Endodermal cell (in vitro differentiated cells): Measurements from ENCODE around the gene JAKMIP1. TPM values are rescaled to one million over a fixed set of nuclear protein-coding genes. Genes with fewer than 3 reads are reported as not detected.
A peak's percentile ranks its signal among the peaks of the same experiment; 100 is the strongest.

Source experiments
- DNase-seq: peaks from one replicate; pipeline ENCODE4 v3.0.0-alpha.2; 2017
- H3K27ac ChIP-seq: 2 replicates; pipeline ENCODE4 v1.5.1; 2013; ENCODE audit warnings: mild to moderate bottlenecking, low read depth, low read length, moderate library complexity
- H3K27me3 ChIP-seq: 2 replicates; pipeline ENCODE4 v1.6.1; 2013; ENCODE audit warnings: mild to moderate bottlenecking, low read length, moderate library complexity; ENCODE audit not compliant: insufficient read depth, control insufficient read depth, poor library complexity, severe bottlenecking
- H3K36me3 ChIP-seq: 2 replicates; pipeline ENCODE4 v1.7.0; 2013; ENCODE audit warnings: mild to moderate bottlenecking, low read length, moderate library complexity; ENCODE audit not compliant: control insufficient read depth, insufficient read depth
- H3K4me1 ChIP-seq: one replicate; pipeline ENCODE4 v1.7.0; 2013; ENCODE audit warnings: low read length; ENCODE audit not compliant: control insufficient read depth, insufficient read depth
- H3K4me3 ChIP-seq: 2 replicates; pipeline ENCODE4 v1.5.1; 2013; ENCODE audit warnings: mild to moderate bottlenecking, low read length, moderate library complexity
- H3K9ac ChIP-seq: 2 replicates; pipeline ENCODE4 v1.6.1; 2013; ENCODE audit warnings: mild to moderate bottlenecking, low read length, moderate library complexity; ENCODE audit not compliant: poor library complexity, severe bottlenecking; ENCODE audit errors: extremely low read depth
- H3K9me3 ChIP-seq: 2 replicates; pipeline ENCODE4 v1.6.1; 2013; ENCODE audit warnings: mild to moderate bottlenecking, low read length, moderate library complexity; ENCODE audit not compliant: control insufficient read depth
- H3K27ac Mint-ChIP-seq: 2 replicates; pipeline ENCODE4 v1.8.0; 2020; ENCODE audit warnings: mixed read lengths
- H3K27me3 Mint-ChIP-seq: 2 replicates; pipeline ENCODE4 v1.8.0; 2021; ENCODE audit warnings: mild to moderate bottlenecking, mixed read lengths; ENCODE audit not compliant: insufficient read depth
- H3K36me3 Mint-ChIP-seq: 2 replicates; pipeline ENCODE4 v1.8.0; 2020; ENCODE audit warnings: low read depth, mixed read lengths
- H3K4me1 Mint-ChIP-seq: 2 replicates; pipeline ENCODE4 v1.8.0; 2020; ENCODE audit warnings: mixed read lengths
- H3K4me3 Mint-ChIP-seq: 2 replicates; pipeline ENCODE4 v1.8.0; 2020; ENCODE audit warnings: mild to moderate bottlenecking, moderate library complexity, mixed read lengths
- H3K9me3 Mint-ChIP-seq: 2 replicates; pipeline ENCODE4 v1.8.0; 2020; ENCODE audit warnings: mild to moderate bottlenecking, mixed read lengths
- WGBS, 2 experiments: methylation state at CpG; one replicate each; pipeline versions ENCODE4 v1.1.5 to v1.1.7; 2013; ENCODE audit warnings: missing lambda C conversion rate in 2 of 2, mixed read lengths in 1 of 2; ENCODE audit not compliant: insufficient coverage in 1 of 2, insufficient read length in 1 of 2; 5-methylcytosine and 5-hydroxymethylcytosine counted together
- total RNA-seq, 2 donors: library from RNA; stranded (reverse); fragmentation: NEBNext Ultra II Directional in 1 of 2; extraction: Animal tissue kit (Norgen Biotek cat#: 25700) in 1 of 2; gene quantifications; 2 replicates in 1 of 2; 3 replicates in 1 of 2; pipeline ENCODE4 v1.2.1, GENCODE V29; 2021
- TF ChIP-seq, protein P1 (sequence below): fragments of 200-600 bp; sonication (generic); conservative IDR thresholded peaks from 2 replicates; pipeline ENCODE4 v1.5.0; 2021; ENCODE audit warnings: antibody characterized with exemption, mild to moderate bottlenecking

JAKMIP1 gene
- total RNA-seq, 2 donors from 2014 or later: 10.4 to 11.2 TPM

DNA sequence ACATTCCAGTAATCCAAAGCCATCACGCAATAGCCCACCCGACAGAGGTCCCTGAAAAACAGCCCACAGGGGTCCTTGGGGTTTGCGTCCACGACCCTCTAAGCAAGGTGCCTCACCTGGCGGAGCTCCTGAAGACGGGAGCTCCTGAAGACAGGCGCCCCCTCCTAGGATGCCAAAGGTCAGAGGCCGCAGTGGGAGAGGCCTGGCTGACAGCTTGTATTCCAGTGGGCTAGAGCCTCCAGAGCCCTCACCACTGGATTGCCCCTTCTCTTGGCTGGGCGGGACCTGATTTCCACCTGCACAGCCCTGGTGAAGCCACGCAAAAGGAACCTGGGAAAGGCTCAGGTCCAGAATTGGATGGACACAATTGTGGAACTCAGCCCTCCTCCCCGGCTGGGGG, 39.6 kb upstream of the JAKMIP1 start:
- H3K4me1 Mint-ChIP-seq: peaks cover under 1% of the 10 kb centered on the region
- no peaks in the 10 kb centered on the region for H3K4me1 ChIP-seq

DNA sequence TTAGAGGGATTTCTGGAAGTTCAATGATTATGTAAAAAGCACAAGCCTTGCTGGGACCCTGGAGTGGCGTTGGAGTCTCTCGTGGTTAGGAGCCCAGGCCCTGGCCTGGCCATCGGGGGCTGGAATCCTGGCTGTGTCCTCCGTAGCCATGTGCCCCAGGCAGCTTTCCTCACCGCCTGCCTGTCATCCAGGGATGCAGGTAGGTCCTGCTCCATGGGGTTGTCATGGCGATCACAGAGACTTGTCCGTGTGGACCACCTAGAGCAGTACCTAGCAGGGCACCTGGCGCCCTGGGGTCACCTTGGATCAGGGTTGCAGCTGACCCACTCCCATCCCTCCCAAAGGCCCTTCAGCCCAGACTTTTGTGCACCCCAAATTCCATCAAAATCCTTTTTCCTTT, 39.1 kb upstream of the JAKMIP1 start:
- no peaks in the 10 kb centered on the region for H3K36me3 ChIP-seq
- H3K27me3 ChIP-seq: no peaks in the 10 kb centered on the region
- no peak overlapping the region for H3K9ac ChIP-seq
- no peak overlapping the region for H3K27ac ChIP-seq
- TF ChIP-seq, protein P1, sequence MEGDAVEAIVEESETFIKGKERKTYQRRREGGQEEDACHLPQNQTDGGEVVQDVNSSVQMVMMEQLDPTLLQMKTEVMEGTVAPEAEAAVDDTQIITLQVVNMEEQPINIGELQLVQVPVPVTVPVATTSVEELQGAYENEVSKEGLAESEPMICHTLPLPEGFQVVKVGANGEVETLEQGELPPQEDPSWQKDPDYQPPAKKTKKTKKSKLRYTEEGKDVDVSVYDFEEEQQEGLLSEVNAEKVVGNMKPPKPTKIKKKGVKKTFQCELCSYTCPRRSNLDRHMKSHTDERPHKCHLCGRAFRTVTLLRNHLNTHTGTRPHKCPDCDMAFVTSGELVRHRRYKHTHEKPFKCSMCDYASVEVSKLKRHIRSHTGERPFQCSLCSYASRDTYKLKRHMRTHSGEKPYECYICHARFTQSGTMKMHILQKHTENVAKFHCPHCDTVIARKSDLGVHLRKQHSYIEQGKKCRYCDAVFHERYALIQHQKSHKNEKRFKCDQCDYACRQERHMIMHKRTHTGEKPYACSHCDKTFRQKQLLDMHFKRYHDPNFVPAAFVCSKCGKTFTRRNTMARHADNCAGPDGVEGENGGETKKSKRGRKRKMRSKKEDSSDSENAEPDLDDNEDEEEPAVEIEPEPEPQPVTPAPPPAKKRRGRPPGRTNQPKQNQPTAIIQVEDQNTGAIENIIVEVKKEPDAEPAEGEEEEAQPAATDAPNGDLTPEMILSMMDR: no peak
- no peaks in the 10 kb centered on the region for H3K4me1 Mint-ChIP-seq
- H3K27ac Mint-ChIP-seq: no peak overlapping the region
- H3K27me3 Mint-ChIP-seq: peaks cover 23% of the 10 kb centered on the region
- H3K4me1 ChIP-seq: no peaks in the 10 kb centered on the region
- no peaks in the 10 kb centered on the region for H3K9me3 Mint-ChIP-seq
- H3K4me3 ChIP-seq: no peak overlapping the region
- peak; percentile 42 for DNase-seq
- no peaks in the 10 kb centered on the region for H3K36me3 Mint-ChIP-seq
- H3K4me3 Mint-ChIP-seq: no peak overlapping the region
- WGBS, 2 experiments: 85 to 89% methylated on average over 7 to 8 of the region's 8 CpGs
- peaks cover 7% of the 10 kb centered on the region for H3K9me3 ChIP-seq

More for the DNA sequence above, 39.6 kb upstream of the JAKMIP1 start:
- Mint-ChIP-seq H3K4me3 (no peak overlapping the region), H3K36me3 (no peaks in the 10 kb centered on the region), H3K27ac (no peak overlapping the region), H3K27me3 (peaks cover 28% of the 10 kb centered on the region), H3K9me3 (peaks cover 2% of the 10 kb centered on the region)
- H3K27ac ChIP-seq: no peak overlapping the region
- no peak overlapping the region for H3K4me3 ChIP-seq
- H3K9ac ChIP-seq: no peak overlapping the region
- whole genome bisulfite sequencing, 2 experiments: 90 to 91% methylated on average over 10 to 11 of the region's 11 CpGs
- H3K9me3 ChIP-seq: peaks cover 12% of the 10 kb centered on the region
- DNase-seq: no peak
- TF ChIP-seq, protein P1: no peak
- H3K36me3 ChIP-seq: no peaks in the 10 kb centered on the region
- H3K27me3 ChIP-seq: no peaks in the 10 kb centered on the region

DNA sequence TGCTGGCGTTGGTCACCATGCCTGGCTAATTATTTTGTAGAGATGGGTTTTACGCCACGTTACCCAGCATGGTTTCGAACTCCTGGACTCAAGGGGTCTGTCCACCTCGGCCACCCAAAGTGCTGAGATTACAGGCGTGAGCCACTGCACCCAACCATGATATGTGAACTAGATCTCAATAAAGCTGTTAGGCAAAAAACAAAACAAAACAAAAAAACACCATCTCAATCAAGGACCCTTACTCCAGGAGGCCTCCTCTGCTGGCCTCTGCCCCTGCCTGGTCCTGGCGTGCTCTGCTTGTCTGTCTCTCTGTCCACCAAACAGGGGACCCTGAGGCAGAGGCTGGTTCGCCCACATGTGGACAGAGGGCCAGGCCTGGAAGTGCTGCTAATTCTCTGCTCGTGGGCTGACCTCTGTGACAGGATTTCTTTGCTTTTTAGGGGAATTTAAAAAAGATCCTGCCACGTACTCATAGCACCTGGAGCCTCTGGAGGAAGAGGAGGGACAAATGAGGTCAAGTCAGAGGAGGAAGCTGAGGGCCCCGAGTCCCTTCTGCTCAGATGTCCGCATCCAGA, 36.6 kb upstream of the JAKMIP1 start:
- H3K9me3 Mint-ChIP-seq: no peaks in the 10 kb centered on the region
- H3K27me3 Mint-ChIP-seq: no peaks in the 10 kb centered on the region
- no peaks in the 10 kb centered on the region for H3K36me3 Mint-ChIP-seq
- H3K4me3 ChIP-seq: no peak overlapping the region
- H3K27ac Mint-ChIP-seq: no peak overlapping the region
- H3K4me3 Mint-ChIP-seq: no peak overlapping the region
- H3K36me3 ChIP-seq: no peaks in the 10 kb centered on the region
- no peaks in the 10 kb centered on the region for H3K27me3 ChIP-seq
- H3K27ac ChIP-seq: no peak overlapping the region
- no peaks in the 10 kb centered on the region for H3K4me1 ChIP-seq
- TF ChIP-seq, protein P1: no peak
- H3K9ac ChIP-seq: no peak overlapping the region
- peak; percentile 26 for DNase-seq
- no peaks in the 10 kb centered on the region for H3K4me1 Mint-ChIP-seq
- no peaks in the 10 kb centered on the region for H3K9me3 ChIP-seq
- 90 to 91% methylated on average over 12 of the region's 12 CpGs for WGBS, 2 experiments
